ENCODE data around the gene PSMD2.

The PSMD2 gene

DNA sequence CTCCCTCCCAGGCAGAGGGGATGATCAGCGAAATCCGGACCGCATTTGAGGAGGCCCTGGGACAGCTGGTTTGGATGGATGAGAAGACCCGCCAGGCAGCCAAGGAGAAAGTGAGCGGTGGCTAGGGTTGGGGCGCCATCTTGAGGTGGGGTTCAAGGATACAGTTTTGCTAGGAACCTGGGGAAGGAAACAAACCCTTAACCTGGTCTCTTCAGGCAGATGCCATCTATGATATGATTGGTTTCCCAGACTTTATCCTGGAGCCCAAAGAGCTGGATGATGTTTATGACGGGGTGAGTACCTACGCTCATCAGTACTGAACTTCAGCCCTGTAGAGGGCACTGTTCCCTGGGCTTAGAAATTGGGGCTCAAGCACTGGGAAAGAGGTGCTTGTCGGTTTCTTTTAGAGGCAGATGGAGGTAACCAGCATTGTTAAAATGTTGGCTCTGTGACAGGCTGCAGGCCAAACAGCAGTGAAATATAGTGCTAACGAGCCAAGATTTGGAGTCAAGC lies 9.6 kb upstream of the PSMD2 start:
- TF ChIP-seq, protein P1, sequence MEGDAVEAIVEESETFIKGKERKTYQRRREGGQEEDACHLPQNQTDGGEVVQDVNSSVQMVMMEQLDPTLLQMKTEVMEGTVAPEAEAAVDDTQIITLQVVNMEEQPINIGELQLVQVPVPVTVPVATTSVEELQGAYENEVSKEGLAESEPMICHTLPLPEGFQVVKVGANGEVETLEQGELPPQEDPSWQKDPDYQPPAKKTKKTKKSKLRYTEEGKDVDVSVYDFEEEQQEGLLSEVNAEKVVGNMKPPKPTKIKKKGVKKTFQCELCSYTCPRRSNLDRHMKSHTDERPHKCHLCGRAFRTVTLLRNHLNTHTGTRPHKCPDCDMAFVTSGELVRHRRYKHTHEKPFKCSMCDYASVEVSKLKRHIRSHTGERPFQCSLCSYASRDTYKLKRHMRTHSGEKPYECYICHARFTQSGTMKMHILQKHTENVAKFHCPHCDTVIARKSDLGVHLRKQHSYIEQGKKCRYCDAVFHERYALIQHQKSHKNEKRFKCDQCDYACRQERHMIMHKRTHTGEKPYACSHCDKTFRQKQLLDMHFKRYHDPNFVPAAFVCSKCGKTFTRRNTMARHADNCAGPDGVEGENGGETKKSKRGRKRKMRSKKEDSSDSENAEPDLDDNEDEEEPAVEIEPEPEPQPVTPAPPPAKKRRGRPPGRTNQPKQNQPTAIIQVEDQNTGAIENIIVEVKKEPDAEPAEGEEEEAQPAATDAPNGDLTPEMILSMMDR (IDR thresholded peaks at IDR 0.05; ENCODE audit: low read depth, low read length) = peak; percentile 59
- no peak overlapping the region for H3K4me3 ChIP-seq (ENCODE audit: low read depth, low read length)

- no peak overlapping the region for H3K4me3 ChIP-seq (ENCODE audit: low read depth, low read length)
- TF ChIP-seq, protein P1 (IDR thresholded peaks at IDR 0.05; ENCODE audit: low read depth, low read length) = no peak
Observed at GRCh38 chr3:184290331-184290730, 8.7 kb upstream of the PSMD2 start.

- H3K4me3 ChIP-seq (ENCODE audit: low read depth, low read length) = no peak overlapping the region
Observed at GRCh38 chr3:184291044-184291737, 7.8 kb upstream of the PSMD2 start.

DNA sequence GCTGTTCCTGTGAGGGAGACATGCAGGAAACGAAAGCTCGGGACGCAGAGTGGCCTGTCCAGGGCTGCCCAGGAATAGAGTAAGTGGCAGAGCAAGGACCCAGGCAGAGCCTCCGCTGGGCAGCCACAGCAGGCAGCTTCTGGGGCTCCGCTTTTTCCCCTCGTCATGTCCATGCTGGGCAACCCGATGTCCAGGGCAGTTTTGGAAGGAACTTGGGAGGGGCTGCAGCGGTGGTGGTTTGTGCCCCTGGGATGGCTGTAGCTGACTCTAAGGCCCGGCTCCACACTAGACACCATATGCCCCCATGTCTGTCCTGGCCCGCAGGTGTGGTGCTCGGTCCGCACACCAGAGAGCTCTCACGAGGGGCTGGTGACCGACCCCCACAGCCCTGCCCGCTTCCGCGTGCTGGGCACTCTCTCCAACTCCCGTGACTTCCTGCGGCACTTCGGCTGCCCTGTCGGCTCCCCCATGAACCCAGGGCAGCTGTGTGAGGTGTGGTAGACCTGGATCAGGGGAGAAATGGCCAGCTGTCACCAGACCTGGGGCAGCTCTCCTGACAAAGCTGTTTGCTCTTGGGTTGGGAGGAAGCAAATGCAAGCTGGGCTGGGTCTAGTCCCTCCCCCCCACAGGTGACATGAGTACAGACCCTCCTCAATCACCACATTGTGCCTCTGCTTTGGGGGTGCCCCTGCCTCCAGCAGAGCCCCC lies 7.1 kb upstream of the PSMD2 start:
- TF ChIP-seq, protein P1 (IDR thresholded peaks at IDR 0.05; ENCODE audit: low read depth, low read length) = no peak
- no peak overlapping the region for H3K4me3 ChIP-seq (ENCODE audit: low read depth, low read length)

More at GRCh38 chr3:184291044-184291737, 7.8 kb upstream of the PSMD2 start:
- TF ChIP-seq, protein P1 (IDR thresholded peaks at IDR 0.05; ENCODE audit: low read depth, low read length) = no peak

DNA sequence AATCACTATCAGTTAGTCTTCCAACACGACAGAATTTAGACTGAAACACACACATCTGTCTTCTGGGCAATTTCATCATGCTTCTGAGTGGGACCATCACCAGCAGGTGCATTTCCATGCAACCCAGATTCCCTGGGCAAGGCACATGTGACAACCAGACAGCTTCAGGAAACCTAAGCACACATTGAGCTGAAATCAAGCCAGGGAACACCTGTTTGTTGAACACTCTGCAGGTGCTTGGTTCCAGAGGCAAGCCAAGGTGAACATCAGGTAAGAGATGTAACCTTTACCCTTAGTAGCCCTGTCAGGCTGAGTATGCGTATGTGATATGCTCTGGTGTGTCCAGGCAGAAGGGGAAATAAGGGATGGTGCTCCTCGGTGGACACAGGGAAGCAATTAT lies 3.3 kb upstream of the PSMD2 start:
- H3K4me3 ChIP-seq (ENCODE audit: low read depth, low read length) = no peak overlapping the region
- TF ChIP-seq, protein P1 (IDR thresholded peaks at IDR 0.05; ENCODE audit: low read depth, low read length) = no peak

- TF ChIP-seq, protein P1 (IDR thresholded peaks at IDR 0.05; ENCODE audit: low read depth, low read length) = no peak
- H3K4me3 ChIP-seq (ENCODE audit: low read depth, low read length) = no peak overlapping the region
Observed at GRCh38 chr3:184296616-184297015, 2.4 kb upstream of the PSMD2 start.
